ENCODE data around the gene IRF6. TPM values are rescaled to one million over a fixed set of nuclear protein-coding genes. Genes with fewer than 3 reads are reported as not detected.

IRF6 gene
- total and polyA plus RNA-seq, 2 of the 8 experiments (the other 6 are each of a cell fraction or from before 2014, with no cell fraction given), result 9.6 to 13.4 TPM

DNA sequence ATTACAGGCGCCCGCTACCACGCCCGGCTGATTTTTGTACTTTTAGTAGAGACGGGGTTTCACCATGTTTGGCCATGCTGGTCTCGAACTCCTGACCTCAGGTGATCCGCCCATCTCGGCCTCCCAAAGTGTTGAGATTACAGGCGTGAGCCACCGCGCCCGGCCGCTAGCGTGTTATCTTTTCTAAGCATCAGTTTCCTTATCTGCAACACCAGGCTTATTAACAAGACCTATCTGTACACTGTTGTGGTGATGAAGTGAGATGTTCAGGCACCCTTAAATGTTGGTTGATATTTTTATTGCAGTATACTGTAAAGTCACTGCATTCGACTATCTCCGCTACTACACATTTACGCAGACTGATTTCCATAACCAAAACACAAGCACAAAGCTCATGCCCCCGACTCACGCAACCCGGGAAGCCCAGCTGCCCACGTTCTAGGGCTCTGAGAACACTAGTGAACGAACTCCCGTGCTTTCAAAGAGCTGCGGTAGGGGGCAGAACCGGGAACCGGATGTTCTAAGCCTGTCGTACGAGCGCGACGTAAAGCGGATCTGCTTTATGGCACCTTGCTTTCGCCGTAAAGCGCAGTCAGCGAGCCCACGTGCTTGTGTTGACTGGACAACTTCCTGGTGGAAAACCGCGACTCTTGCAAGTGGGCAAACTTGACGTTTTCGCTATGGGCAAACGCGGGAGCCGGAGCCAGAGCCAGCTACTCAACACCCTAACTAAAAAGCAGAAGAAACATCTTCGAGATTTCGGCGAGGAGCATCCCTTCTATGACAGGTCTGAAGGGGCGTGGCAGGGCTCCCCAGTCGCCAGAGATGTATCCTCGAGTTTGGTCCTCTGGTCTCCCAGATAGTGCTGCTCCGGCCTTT is 21.7 kb upstream of the IRF6 start, which contains the start of gene UTP25 (continued):
- TF ChIP-seq, protein P1, sequence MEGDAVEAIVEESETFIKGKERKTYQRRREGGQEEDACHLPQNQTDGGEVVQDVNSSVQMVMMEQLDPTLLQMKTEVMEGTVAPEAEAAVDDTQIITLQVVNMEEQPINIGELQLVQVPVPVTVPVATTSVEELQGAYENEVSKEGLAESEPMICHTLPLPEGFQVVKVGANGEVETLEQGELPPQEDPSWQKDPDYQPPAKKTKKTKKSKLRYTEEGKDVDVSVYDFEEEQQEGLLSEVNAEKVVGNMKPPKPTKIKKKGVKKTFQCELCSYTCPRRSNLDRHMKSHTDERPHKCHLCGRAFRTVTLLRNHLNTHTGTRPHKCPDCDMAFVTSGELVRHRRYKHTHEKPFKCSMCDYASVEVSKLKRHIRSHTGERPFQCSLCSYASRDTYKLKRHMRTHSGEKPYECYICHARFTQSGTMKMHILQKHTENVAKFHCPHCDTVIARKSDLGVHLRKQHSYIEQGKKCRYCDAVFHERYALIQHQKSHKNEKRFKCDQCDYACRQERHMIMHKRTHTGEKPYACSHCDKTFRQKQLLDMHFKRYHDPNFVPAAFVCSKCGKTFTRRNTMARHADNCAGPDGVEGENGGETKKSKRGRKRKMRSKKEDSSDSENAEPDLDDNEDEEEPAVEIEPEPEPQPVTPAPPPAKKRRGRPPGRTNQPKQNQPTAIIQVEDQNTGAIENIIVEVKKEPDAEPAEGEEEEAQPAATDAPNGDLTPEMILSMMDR (IDR thresholded peaks at IDR 0.05; ENCODE audit: control extremely low read depth in 1 of 3, insufficient read depth in 1 of 3, low read depth in 1 of 3, low read length in 3 of 3), result peak; percentile 57 to 73 (median 58)

Data from H1 (cell line).